SU-DHL-6 (cell line): ENCODE data around the gene CPLANE2.

ENCODE experiments used
- H2AFZ ChIP-seq: fragments of 200-600 bp; sonication (generic); 2 replicates; pipeline ENCODE4 v1.6.1; 2014; ENCODE audit warnings: low read depth, mild to moderate bottlenecking, moderate library complexity, mixed read lengths, antibody characterized with exemption, low read length; ENCODE audit not compliant: severe bottlenecking
- H3F3A ChIP-seq: fragments of 200-600 bp; shearing (Covaris generic); 2 replicates; pipeline ENCODE4 v1.6.0; 2016; ENCODE audit warnings: antibody characterized with exemption, mild to moderate bottlenecking; ENCODE audit not compliant: insufficient read depth
- H3K27ac ChIP-seq: fragments of 200-600 bp; sonication (generic); 2 replicates; pipeline ENCODE4 v1.5.1; 2016; ENCODE audit warnings: low read depth, mild to moderate bottlenecking, low read length, moderate library complexity, mixed read lengths
- H3K27me3 ChIP-seq: fragments of 200-600 bp; sonication (generic), shearing (Covaris generic); 2 replicates; pipeline ENCODE4 v1.6.0; 2014; ENCODE audit warnings: mild to moderate bottlenecking, low read length
- H3K36me3 ChIP-seq: fragments of 200-600 bp; sonication (generic); 2 replicates; pipeline ENCODE4 v1.6.1; 2014; ENCODE audit warnings: mild to moderate bottlenecking, low read length, mixed read lengths
- H3K4me2 ChIP-seq: fragments of 300-600, 200-600 bp; shearing (Covaris generic), sonication (generic); 2 replicates; pipeline ENCODE4 v1.6.0; 2014; ENCODE audit warnings: low read length, low read depth, mild to moderate bottlenecking; ENCODE audit not compliant: poor library complexity, severe bottlenecking
- H3K4me3 ChIP-seq: fragments of 200-600 bp; sonication (generic); 2 replicates; pipeline ENCODE4 v1.5.1; 2014; ENCODE audit warnings: antibody characterized with exemption, low read length, mild to moderate bottlenecking, mixed read lengths; ENCODE audit not compliant: insufficient read depth, poor library complexity, severe bottlenecking
- H3K79me2 ChIP-seq: fragments of 200-600 bp; sonication (generic); 2 replicates; pipeline ENCODE4 v1.6.1; 2014; ENCODE audit warnings: mild to moderate bottlenecking, low read length, moderate library complexity; ENCODE audit not compliant: insufficient read depth
- H3K9ac ChIP-seq: fragments of 200-600 bp; sonication (generic); 2 replicates; pipeline ENCODE4 v1.7.0; 2014; ENCODE audit warnings: mild to moderate bottlenecking, low read length
- H3K9me2 ChIP-seq: fragments of 200-600 bp; sonication (generic); replicated peaks from 2 replicates; pipeline ENCODE4 v1.6.1; 2014; ENCODE audit warnings: low read length; ENCODE audit not compliant: insufficient read depth
- H3K9me3 ChIP-seq: fragments of 200-600 bp; sonication (generic); 2 replicates; pipeline ENCODE4 v1.6.1; 2014; ENCODE audit warnings: low read length, mixed read lengths; ENCODE audit not compliant: insufficient read depth
- H4K20me1 ChIP-seq: fragments of 200-600 bp; sonication (generic); 2 replicates; pipeline ENCODE4 v1.6.1; 2014; ENCODE audit warnings: low read depth, mild to moderate bottlenecking, antibody characterized with exemption, low read length, moderate library complexity, mixed read lengths
- EZH2phosphoT487 ChIP-seq: fragments of 200-600 bp; sonication (generic), shearing (Covaris generic); conservative IDR thresholded peaks from 2 replicates; pipeline ENCODE4 v1.6.1; 2018; ENCODE audit warnings: mild to moderate bottlenecking, antibody characterized with exemption, low read length, moderate library complexity, mixed read lengths
- TF ChIP-seq, protein P1 (sequence below): fragments of 200-600 bp; sonication (generic); IDR thresholded peaks from one replicate; pipeline ENCODE4 v1.5.1; 2017; ENCODE audit warnings: antibody characterized with exemption, mild to moderate bottlenecking, low read length, moderate library complexity; ENCODE audit not compliant: insufficient read depth, poor library complexity, severe bottlenecking

CPLANE2 gene

DNA sequence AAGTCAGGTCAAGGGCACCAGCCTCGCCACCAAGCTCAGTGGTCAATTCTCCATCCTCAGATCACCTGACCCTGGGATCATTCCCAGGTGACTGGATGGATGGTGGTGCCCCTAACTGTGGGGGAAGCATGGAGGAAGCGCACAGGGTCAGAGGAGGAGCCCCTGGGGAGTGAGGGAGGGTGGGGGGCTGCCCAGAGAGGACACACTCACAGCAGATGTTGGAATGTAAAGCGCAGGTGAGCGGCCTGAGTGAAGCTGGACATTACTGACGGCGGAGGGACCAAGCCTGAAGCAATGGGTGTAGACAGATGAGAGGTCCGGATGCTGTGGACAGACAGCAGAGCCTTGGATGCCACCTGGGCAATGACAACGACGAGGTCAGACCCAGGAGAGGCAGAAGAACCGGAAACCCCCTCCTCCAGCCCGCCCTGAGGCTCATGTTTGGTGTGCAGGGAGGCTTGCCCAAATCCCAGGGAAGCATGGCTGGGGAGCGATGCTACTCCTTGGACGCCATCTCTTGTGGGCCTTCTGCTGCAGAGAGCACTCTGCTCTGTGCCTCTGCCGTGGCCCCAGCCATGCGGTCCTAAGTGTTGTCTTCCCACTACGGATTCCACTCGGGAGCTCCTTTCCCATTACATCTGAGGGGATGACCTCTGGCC, 5.7 kb upstream of the CPLANE2 start:
- no peaks in the 10 kb centered on the region for H4K20me1 ChIP-seq
- H3F3A ChIP-seq, result no peaks in the 10 kb centered on the region
- H3K9me2 ChIP-seq, result no peaks in the 10 kb centered on the region
- no peak overlapping the region for H3K27ac ChIP-seq
- TF ChIP-seq EZH2phosphoT487, result no peak
- TF ChIP-seq, protein P1, sequence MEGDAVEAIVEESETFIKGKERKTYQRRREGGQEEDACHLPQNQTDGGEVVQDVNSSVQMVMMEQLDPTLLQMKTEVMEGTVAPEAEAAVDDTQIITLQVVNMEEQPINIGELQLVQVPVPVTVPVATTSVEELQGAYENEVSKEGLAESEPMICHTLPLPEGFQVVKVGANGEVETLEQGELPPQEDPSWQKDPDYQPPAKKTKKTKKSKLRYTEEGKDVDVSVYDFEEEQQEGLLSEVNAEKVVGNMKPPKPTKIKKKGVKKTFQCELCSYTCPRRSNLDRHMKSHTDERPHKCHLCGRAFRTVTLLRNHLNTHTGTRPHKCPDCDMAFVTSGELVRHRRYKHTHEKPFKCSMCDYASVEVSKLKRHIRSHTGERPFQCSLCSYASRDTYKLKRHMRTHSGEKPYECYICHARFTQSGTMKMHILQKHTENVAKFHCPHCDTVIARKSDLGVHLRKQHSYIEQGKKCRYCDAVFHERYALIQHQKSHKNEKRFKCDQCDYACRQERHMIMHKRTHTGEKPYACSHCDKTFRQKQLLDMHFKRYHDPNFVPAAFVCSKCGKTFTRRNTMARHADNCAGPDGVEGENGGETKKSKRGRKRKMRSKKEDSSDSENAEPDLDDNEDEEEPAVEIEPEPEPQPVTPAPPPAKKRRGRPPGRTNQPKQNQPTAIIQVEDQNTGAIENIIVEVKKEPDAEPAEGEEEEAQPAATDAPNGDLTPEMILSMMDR, result no peak
- H3K36me3 ChIP-seq, result no peaks in the 10 kb centered on the region
- H3K4me3 ChIP-seq, result no peak overlapping the region
- H3K4me2 ChIP-seq, result no peak overlapping the region
- H3K9me3 ChIP-seq, result no peaks in the 10 kb centered on the region
- H3K9ac ChIP-seq, result no peak overlapping the region
- no peaks in the 10 kb centered on the region for H3K79me2 ChIP-seq
- no peaks in the 10 kb centered on the region for H3K27me3 ChIP-seq
- no peak overlapping the region for H2AFZ ChIP-seq

DNA sequence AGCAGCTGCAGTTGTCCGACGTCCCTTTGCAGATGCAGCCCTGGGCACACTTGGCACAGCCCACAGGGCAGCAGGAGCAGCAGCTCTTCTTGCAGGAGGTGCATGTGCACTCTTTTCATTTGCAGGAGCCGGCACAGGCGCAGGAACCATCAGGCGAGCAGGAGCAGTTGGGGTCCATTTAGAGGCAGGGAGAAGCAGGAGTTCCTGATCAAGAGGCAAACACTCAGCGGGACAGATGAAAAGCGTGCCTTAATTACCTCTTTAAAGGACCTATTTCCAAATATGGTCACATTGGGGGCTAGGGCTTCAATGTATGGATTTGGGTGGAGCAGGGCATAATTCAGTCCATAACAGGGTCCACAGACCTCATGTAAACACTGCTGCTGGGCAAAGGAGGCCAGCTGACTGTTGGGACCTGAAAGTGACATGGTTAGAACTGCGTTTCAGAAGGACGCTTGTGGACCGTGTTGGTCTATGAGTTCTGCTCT, 4.3 kb upstream of the CPLANE2 start:
- Histone ChIP-seq H3K4me3 (no peak overlapping the region), H3K9me2 (no peaks in the 10 kb centered on the region), H3K27me3 (no peaks in the 10 kb centered on the region), H3K36me3 (no peaks in the 10 kb centered on the region), H3K27ac (no peak overlapping the region), H4K20me1 (no peaks in the 10 kb centered on the region), H3K9ac (no peak overlapping the region), H2AFZ (no peak overlapping the region), H3K79me2 (no peaks in the 10 kb centered on the region), H3F3A (no peaks in the 10 kb centered on the region), H3K9me3 (no peaks in the 10 kb centered on the region), H3K4me2 (no peak overlapping the region)
- no peak for TF ChIP-seq EZH2phosphoT487
- TF ChIP-seq, protein P1, result no peak

DNA sequence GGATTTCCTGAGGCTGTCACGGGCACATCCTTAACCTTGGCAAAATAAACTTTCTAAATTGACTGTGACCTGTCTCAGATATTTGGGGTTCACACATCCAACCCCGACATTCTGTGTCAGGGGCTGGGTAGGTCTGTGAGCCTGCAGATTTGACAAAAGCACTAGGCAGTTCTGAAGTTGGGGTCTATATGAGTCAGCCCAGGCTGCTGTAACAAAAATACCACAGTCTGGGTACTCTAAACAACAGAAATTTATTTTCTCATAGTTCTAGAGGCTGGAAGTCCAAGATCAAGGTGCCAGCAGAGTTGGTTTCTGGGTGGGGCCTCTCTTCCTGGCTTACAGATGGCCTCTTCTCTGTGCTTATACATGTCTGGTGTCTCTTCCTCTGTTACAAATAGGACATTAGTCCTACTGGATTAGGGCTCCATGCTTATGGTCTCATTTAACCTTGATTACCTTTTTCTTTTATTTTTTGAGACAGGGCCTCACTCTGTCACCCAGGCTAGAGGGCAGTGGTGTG, 3.0 kb upstream of the CPLANE2 start:
- Histone ChIP-seq H2AFZ (no peak overlapping the region), H3K9me3 (no peaks in the 10 kb centered on the region), H3F3A (peaks cover 2% of the 10 kb centered on the region; the same call in 1 of the 2 replicates), H3K9ac (no peak overlapping the region), H3K9me2 (no peaks in the 10 kb centered on the region), H3K79me2 (no peaks in the 10 kb centered on the region), H3K36me3 (no peaks in the 10 kb centered on the region), H4K20me1 (no peaks in the 10 kb centered on the region), H3K27ac (no peak overlapping the region), H3K4me2 (no peak overlapping the region), H3K4me3 (no peak overlapping the region), H3K27me3 (no peaks in the 10 kb centered on the region)
- no peak for TF ChIP-seq EZH2phosphoT487
- TF ChIP-seq, protein P1, result no peak
